LoVo (cell line): ENCODE data around the gene C9orf50.
"Not testable (repeated sequence)": the region's sequence is repeated elsewhere in the genome, so short reads cannot be mapped to it uniquely, and the experiment has no call there.

ENCODE experiments used
- DNase-seq: peaks from one replicate; pipeline ENCODE4 v3.0.0-alpha.2; 2016; ENCODE audit warnings: low spot score

C9orf50 gene

GRCh38 chr9:129620669-129621295, at the start of gene C9orf50:
Gene C9orf50 (minus strand): TSS chr9:129621101. CDS start chr9:129620574, 527 bp downstream.
- DNase-seq, result no peak

- no peak for DNase-seq
Measured at GRCh38 chr9:129669946-129670345, 49.0 kb upstream of the C9orf50 start.

GRCh38 chr9:129669141-129669718, 48.3 kb upstream of the C9orf50 start:
- no peak for DNase-seq

- no peak for DNase-seq
Measured at GRCh38 chr9:129667850-129668249, 46.9 kb upstream of the C9orf50 start.

- DNase-seq, result no peak
Measured at GRCh38 chr9:129667378-129667777, 46.5 kb upstream of the C9orf50 start.

GRCh38 chr9:129666575-129666974, 45.7 kb upstream of the C9orf50 start:
- no peak for DNase-seq

GRCh38 chr9:129665814-129666520, 45.1 kb upstream of the C9orf50 start:
- DNase-seq, result no peak

GRCh38 chr9:129665389-129665775, 44.5 kb upstream of the C9orf50 start, which contains the start of gene PRRX2:
Gene PRRX2 (plus strand): TSS chr9:129665647. CDS start chr9:129665868, 221 bp downstream.
- no peak for DNase-seq

GRCh38 chr9:129664746-129665388, 44.0 kb upstream of the C9orf50 start:
- DNase-seq, result no peak

GRCh38 chr9:129662239-129662638, 41.3 kb upstream of the C9orf50 start:
- DNase-seq, result not testable (repeated sequence)

GRCh38 chr9:129661029-129661428, 40.1 kb upstream of the C9orf50 start:
- DNase-seq, result no peak

GRCh38 chr9:129656795-129657390, 36.0 kb upstream of the C9orf50 start:
- peak; percentile 60 for DNase-seq

GRCh38 chr9:129655696-129656095, 34.8 kb upstream of the C9orf50 start:
- no peak for DNase-seq

- DNase-seq, result no peak
Measured at GRCh38 chr9:129655154-129655553, 34.3 kb upstream of the C9orf50 start.

- no peak for DNase-seq
Measured at GRCh38 chr9:129654554-129655040, 33.7 kb upstream of the C9orf50 start.

GRCh38 chr9:129653823-129654553, 33.1 kb upstream of the C9orf50 start:
- DNase-seq, result no peak

GRCh38 chr9:129650680-129651235, 29.9 kb upstream of the C9orf50 start:
- no peak for DNase-seq

- no peak for DNase-seq
Measured at GRCh38 chr9:129649726-129650679, 29.1 kb upstream of the C9orf50 start.

GRCh38 chr9:129648764-129649115, 27.8 kb upstream of the C9orf50 start:
- DNase-seq, result no peak
